HG02678 (cell line): ENCODE results near the gene BTBD19.
A peak's percentile ranks its signal among the peaks of the same experiment; 100 is the strongest.
"Not testable (repeated sequence)": the region's sequence is repeated elsewhere in the genome, so short reads cannot be mapped to it uniquely, and the experiment has no call there.

Experiments used
- ATAC-seq: cut with Tn5 transposase; IDR thresholded peaks from one replicate; pipeline ENCODE4 v1.9.1; 2021; ENCODE audit warnings: mild to moderate bottlenecking, moderate library complexity; ENCODE audit not compliant: unreplicated experiment

The BTBD19 gene

DNA sequence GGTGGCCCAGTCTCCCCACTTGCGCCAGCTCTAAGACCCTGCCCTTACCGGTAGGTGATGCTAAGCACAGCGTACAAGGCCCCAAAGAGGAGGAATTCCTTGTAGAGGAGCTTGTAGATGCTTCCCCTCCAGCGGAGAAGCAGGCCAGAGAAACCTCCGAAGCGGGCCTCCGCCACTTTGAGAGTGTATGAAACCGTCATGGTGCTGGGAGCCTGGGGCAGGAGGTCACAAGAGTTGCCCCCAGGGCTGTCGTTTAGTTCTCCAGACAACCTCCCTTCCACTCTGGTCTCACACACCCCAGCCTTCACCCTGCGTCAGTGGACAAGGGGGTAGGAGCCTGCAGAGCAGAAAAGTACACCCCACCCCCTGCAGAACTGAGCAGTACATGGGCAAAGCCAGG lies 20.8 kb upstream of the BTBD19 start:
- ATAC-seq = no peak

DNA sequence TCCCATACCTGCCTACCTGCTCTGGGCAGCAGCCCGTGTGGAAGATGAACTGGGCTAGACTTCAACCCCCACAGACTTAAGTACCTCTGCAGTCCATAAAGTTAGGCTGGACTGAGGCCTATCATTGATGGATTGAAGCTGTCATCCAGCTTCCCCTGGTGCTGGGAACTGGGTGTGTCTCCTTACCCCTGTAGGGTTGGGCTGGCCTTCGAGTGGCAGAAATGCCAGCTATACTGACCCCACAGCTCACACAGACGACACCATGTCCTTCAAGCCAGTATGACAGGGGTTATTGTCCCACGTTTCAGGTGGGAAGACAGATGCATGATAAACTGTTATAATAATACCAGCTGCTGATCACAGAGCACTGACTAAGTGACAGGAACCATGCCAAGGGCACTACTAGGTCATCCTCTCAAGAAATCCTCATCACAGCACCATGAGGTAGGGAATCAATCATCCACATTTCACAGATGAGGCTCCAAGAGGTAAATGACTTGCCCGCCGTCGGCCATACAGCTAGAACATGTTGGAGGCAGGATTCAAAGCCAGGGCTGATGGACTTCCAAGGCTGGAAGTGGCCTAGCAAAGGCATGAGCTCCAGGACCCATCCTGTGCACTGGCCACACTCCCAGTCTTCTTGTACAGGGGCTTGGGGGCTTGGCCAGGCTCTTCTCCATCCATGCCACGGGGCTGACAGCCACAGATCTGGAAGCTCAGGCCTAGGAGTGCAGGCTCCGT lies 20.0 kb upstream of the BTBD19 start, which contains the start of gene BEST4:
Gene BEST4 (minus strand): TSS at position 51 of the 741 bp plus-strand sequence. CDS start 465 bp downstream, outside the sequence.
- no peak for ATAC-seq

DNA sequence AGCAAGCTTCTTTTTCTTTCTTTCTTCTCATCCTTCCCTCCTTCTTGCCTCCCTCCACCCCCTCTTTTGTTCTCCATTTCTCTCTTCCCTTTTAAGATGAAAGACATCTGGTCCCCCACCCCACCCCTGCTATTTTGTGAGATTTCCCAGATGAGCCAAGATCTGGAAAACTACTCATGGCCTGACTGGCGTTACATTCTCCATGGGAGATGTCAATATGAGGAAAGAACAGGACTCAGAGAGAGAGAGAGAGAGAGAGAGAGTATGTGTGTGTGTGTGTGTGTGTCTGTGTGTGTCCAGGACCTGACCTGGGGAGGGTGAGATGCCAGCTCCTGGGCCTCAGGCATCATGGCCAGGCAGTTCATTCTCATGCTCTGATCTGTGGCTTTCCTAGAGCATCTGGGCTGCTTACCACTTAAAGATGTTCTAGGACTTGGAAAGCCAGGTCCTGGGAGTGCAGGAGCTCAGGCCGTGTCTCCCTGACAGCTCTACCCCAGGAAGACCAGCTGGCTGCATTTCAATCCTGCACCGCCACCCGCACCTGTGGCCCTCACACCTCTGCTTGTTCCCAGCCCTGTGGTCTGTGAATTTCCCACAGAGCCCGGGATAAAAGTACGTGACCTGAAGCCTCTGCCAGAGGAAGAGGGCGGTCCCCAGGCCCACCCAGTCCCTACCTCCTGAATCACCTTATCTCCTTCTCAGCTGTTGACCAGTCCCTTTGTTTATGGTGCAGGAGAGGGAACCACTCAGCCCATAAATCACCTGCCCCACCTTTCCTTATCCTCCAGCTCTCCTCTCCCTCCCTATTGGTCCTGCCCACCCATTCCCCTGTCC lies 17.1 kb upstream of the BTBD19 start:
- ATAC-seq = no peak

DNA sequence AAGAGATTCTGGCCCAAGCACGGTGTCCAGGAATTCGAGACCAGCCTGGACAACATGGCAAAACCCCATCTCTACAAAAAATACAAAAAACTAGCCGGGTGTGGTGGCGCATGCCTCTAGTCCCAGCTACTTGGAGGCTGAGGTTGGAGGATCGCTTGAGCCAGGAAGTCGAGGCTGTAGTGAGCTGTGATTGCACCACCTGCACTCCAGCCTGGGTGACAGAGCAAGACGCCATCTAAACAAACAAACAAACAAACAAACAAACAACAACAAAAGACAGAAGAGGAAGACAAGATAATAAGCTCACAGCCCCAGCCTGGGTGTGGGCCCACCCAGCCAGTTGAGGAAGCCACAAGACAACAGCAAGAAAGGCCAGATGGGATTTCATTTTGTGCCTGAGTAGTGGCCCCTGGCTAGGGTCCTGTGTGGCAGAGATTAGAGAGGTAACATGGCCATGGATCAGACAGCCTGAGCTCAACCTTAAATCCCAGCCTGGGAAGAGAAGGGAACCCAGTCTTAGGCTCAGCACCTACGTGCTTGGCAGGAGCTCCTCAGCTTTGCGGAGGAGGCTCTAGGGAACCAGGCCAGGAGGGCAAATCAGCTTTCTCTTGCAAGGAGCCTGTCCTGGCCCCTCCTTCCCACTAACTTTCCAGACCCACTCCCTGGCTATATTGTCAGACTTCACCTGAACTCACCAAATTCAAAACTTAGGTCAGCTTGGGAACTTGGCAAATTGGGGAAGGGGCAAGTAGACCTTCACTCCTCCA lies 15.4 kb upstream of the BTBD19 start:
- ATAC-seq = no peak

DNA sequence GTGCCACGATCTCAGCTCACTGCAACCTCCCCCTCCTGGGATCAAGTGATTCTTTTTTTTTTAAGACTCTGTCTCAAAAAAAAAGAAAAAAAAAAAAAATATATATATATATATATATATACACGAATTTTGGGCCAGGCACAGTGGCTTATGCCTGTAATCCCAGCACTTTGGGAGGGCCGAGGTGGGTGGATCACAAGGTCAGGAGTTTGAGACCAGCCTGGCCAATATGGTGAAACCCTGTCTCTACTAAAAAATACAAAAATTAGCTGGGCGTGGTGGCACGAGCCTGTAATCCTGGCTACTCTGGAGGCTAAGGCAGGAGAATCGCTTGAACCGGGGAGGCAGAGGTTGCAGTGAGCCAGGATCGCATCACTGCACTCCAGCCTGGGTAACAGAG lies 10.4 kb upstream of the BTBD19 start:
- ATAC-seq = not testable (repeated sequence)

DNA sequence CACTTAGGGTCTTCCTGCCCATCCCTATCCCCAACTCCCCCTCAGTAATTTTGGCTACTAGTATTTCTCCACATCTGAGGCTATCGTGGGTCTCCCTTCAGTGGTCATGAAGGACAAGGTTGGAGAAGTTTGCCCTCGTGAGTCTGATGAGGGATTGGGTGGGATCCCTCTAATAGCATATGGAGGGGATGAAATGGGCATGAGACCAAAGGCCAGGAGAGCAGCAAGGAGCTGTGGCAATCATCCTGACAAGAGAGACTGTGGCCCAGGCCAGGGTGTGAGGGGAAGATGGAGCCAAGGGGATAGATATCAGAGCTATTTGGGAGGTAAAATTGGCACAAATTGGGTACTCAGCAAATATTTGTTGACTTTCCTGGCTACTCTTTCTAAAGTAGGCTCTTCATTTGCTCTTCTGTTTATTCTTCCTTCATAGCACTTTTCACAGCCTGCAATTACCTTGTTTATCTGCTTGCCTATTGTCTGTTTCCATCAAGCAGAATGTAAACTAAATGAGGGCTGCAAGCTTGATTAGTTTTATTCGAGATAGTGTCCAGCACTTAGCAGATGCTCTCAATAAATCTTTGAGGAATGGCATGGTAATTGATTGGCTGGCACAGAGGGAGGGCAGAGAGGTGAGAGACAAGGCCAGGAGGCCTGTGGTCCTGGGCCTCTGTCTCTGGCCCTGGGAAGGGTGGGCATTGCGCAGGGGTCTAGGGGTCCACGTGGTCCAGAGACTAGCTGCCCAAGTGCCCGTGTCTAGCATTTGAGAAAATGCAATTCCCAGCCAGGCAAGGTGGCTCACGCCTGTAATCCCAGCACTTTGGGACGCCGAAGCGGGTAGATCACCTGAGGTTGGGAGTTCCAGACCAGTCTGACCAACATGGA lies 9.6 kb upstream of the BTBD19 start:
- ATAC-seq = no peak

DNA sequence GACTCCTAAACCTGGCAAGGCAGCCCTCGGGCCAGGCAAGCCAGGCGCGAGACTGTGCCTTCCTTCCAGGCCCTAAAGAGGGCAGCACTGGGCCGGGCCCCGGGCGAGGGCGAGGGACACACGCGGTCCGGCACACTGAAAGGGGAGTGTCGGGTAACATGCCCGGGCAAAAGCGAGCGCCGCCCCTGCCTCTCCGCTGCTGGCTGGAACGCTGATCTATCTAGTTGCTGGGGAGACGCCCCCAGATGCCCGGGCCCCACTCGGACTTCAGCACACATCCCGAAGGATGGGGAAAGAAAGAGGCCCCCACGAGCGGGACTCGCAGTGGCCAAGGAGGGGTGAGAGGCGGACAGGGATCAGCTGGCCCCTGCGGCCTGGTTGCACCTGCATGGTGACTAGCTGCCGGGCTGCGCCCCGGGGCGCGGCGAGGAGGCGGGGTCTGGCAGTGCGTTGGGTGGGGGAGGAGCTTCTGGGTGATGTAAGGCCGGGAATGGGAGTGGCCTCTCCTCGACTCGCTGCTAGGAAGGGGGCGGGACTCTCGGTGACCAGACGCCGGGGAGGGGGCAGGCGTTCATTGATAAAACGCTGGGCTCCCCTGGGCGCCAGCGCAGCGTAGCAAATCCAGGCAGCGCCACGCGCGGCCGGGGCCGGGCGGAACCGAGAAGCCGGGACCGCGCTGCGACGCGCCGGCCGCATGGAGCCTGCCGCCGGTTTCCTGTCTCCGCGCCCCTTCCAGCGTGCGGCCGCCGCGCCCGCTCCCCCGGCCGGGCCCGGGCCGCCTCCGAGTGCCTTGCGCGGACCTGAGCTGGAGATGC lies 8.3 kb upstream of the BTBD19 start, which contains the start of gene PLK3:
Gene PLK3 (plus strand): TSS at position 608 of the 815 bp plus-strand sequence. CDS start 87 bp downstream, at position 695.
- ATAC-seq = peak; percentile 82

DNA sequence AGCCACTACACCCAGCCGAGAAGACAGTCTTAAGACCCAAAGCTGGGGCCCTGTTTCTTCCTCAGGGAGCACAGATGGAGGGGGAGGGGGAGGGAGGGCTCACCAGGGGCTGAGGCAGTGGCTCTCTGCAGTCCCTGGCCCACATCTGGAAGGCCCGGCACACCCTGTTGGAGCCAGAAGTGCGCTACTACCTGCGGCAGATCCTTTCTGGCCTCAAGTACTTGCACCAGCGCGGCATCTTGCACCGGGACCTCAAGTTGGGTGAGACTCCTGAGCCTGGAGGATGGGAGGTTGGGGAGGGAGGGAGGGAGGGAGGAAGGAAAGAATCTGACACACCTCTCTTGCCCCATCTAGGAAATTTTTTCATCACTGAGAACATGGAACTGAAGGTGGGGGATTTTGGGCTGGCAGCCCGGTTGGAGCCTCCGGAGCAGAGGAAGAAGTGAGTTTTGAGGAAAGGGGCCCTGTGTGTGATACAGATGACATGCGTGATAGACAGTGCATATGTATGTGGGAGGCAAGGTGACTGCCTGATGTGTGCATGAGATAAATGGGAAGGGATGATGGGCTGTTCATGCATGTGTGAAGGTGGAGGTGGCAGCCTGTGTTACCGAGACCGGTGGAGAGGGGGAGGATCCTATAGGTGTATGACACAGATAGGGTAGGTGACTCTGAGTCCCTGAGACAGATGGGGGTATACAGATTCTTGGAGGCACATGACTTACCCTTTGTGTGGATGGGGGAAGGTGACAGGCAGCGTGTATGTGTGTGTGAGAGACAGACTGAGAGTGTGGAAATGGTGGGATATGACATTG lies 6.6 kb upstream of the BTBD19 start:
- ATAC-seq = no peak

DNA sequence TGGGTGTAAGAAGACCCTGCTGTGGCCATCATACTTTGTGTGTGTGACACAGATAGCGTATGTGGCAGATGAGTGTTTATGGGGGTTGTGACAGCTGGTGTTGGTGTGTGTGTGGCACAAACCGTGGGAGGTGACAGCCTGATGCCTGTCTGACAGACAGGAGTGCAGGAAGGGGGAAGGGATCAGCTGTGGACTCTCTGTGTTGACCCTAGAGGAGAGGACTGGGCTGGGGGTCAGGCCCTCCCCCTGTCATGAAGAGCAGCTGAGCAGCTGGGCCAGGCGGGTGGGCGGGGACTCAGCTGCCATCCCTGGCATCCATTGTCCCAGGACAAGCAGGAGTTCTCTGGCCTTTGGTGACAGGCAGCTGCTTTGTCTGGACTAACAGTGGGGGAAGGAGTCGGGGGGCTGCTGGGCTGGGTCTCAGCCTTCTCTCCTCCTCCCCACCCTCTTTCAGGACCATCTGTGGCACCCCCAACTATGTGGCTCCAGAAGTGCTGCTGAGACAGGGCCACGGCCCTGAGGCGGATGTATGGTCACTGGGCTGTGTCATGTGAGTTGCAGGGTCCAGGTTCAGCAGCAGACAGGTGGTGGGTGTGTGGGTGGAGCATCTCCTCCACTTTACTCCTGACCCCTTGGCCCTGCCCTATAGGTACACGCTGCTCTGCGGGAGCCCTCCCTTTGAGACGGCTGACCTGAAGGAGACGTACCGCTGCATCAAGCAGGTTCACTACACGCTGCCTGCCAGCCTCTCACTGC lies 5.8 kb upstream of the BTBD19 start:
- no peak for ATAC-seq

DNA sequence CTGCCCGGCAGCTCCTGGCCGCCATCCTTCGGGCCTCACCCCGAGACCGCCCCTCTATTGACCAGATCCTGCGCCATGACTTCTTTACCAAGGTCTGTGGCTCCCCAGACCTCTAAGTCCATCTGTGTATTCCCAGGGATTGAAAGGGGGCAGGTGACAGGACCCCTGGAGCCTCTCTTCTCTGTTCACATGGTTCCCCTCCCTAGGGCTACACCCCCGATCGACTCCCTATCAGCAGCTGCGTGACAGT lies 5.3 kb upstream of the BTBD19 start:
- ATAC-seq = no peak

DNA sequence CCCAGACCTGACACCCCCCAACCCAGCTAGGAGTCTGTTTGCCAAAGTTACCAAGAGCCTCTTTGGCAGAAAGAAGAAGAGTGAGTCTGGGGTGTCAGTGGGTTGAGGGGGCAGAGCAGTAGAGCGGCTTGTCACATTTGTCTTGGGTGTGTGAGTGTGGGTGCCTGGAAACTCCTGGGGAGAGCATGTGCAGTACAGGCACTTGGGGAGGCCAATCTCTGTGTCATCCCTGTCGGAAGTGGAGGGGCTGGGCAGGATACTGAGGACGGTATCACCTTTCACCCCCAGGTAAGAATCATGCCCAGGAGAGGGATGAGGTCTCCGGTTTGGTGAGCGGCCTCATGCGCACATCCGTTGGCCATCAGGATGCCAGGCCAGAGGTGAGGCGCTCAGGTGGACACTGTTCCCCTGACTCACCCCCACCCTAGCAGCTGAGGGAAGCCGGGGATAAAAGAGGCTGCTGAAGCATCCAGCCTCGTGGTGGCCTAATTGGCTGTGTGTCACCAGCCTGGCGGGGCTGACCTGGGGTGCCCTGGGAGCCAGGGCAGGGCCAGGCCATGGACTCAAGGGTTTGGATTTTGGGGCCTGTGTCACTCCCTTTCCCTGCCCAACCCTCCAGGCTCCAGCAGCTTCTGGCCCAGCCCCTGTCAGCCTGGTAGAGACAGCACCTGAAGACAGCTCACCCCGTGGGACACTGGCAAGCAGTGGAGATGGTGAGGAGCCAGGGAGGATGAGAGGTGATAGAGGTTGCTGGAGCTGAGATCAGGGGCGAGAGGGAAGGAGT lies 4.8 kb upstream of the BTBD19 start:
- ATAC-seq = no peak

DNA sequence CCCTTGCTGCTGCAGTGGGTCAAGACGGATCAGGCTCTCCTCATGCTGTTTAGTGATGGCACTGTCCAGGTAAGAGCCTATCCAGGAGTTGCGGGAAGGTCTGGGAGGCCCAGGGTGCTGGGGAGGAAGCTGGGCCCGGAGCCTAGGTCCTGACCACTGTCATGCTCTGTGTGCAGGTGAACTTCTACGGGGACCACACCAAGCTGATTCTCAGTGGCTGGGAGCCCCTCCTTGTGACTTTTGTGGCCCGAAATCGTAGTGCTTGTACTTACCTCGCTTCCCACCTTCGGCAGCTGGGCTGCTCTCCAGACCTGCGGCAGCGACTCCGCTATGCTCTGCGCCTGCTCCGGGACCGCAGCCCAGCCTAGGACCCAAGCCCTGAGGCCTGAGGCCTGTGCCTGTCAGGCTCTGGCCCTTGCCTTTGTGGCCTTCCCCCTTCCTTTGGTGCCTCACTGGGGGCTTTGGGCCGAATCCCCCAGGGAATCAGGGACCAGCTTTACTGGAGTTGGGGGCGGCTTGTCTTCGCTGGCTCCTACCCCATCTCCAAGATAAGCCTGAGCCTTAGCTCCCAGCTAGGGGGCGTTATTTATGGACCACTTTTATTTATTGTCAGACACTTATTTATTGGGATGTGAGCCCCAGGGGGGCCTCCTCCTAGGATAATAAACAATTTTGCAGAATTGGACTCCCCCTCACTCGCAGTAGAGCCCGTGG lies 2.9 kb upstream of the BTBD19 start:
- ATAC-seq = no peak

DNA sequence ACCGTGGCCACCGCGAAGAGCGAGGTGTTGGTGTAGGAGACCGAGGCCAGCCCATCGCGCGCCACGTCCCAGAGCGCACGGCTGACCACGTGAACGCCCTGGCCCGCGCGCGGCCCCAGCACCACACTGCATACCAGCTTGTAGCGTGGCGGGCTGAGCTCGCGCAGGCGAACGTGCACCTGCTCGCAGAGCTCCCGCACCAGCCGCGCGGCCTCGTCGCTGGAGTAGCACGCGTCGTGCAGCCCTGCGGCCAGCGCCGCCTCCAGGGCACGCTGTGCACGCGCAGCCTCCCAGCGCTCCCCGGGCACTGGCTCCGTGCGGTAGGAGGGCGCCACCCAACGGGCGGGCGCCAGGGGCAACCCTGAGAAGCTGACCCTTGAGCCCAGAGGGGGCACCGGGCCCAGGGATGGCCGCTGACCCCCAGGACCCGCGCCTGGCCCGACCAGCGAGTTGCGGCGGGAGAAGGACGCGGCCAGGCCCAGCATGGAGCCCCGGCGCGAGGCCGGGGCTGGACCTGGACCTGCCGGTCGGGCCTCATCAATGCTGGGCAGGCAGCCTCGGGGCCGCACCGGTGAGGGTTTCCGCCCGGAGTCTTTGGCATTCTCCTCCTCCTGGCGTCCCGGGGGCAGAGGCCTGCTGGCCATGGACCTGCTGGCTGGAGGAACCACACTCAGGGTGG lies 2.2 kb upstream of the BTBD19 start:
- no peak for ATAC-seq

DNA sequence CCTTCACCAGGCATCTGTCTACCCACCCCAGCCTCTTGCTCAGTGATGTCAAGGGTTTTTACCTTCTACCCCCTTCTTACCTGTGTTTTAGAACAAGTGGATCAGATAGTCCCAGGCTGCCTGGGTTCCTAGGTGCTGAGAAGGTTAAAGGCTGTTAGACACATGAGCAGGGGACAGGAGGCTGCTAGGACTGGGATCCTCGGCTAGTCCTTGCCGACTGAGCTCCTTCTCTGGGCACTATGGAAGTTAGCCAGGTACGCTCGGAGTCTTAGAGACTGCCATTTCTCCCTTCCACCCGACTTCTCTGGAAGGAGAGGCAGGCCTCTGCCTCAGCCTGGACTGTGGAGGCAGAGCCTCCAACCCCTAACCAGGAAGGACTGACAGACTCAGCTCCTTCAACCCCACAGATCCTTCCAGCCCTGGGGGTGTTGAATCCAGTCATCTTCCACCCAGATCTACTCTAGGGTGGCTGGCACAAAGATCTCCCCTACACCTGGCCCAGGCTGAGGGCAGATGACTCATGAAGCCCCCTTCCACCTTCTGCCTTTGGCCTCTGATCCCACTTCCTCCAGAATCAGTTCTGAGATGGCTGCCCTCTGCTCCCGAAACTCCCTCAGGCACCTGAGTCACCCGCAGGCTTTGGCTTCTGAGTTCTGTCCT lies 1.5 kb upstream of the BTBD19 start, which contains the start of gene DYNLT4:
Gene DYNLT4 (minus strand): TSS at position 648 of the 660 bp plus-strand sequence. CDS start 683 bp downstream, outside the sequence.
- no peak for ATAC-seq

DNA sequence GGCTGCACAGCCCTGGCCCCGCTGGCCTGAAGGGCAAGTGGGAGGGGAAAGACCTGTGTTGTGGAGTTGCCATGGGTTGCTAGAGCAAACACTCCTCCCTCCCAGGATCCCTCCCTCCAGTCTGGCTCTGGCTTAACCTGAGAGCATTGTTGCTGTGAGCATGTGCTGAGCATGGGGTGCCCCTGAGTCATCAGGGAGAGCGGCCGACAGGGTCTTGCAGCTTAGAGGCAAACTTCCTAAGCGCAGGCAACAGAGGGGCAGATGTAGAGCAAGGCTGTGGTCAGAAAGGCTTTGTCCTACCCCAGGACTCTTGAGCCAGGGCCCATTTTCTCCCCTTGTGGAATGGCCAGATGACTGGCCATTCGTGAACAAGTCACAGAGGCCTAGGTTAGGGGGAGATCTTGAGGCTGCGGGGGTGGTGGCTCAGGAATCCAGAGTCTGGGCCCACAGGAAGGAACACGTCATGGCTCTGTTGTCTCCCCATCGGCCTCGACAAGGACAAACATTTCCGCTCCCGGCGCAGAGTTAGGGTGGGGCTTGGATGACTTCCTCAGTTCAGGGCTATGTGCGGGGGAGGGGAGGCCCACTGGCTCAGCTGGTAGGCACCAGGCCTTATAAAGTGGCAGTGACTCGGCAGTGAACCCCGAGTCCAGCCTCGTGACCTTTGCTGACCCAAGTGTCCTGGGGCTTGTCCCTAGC lies 810 bp upstream of the BTBD19 start:
- ATAC-seq = peak; percentile 32
